Spleen (tissue), 11 donors: Measurements from ENCODE around the gene C11orf24. TPM values are rescaled to one million over a fixed set of nuclear protein-coding genes. Genes with fewer than 3 reads are reported as not detected.

Experiments used
- DNase-seq: peaks from one replicate; pipeline ENCODE4 v3.0.0-alpha.2; 2020
- H3K27ac ChIP-seq, 8 donors: fragments of 200-600 bp; sonication (generic) in 7 of 8; 1 replicate in 4 of 8; 2 replicates in 4 of 8; pipeline versions ENCODE4 v1.5.0 to v1.8.0; 2016 to 2021; ENCODE audit warnings: inconsistent platforms in 4 of 8, mild to moderate bottlenecking in 4 of 8, moderate library complexity in 1 of 8
- H3K27me3 ChIP-seq, 7 donors: fragments of 200-600 bp; sonication (generic) in 6 of 7; replicated peaks in 1 of 7; 1 replicate in 4 of 7; 2 replicates in 3 of 7; pipeline versions ENCODE4 v1.5.0 to v1.8.0; 2016 to 2021; ENCODE audit warnings: inconsistent platforms in 3 of 7, mild to moderate bottlenecking in 1 of 7
- H3K36me3 ChIP-seq, 6 donors: fragments of 200-600 bp; sonication (generic) in 5 of 6; 1 replicate in 4 of 6; 2 replicates in 2 of 6; pipeline versions ENCODE4 v1.5.0 to v1.8.0; 2016 to 2021; ENCODE audit warnings: inconsistent platforms in 2 of 6
- H3K4me1 ChIP-seq, 6 donors: fragments of 200-600 bp; sonication (generic) in 5 of 6; 1 replicate in 3 of 6; 2 replicates in 3 of 6; pipeline versions ENCODE4 v1.5.0 to v1.8.0; 2016 to 2021; ENCODE audit warnings: inconsistent platforms in 3 of 6
- H3K4me3 ChIP-seq, 8 donors: fragments of 200-600 bp; sonication (generic) in 7 of 8; 1 replicate in 4 of 8; 2 replicates in 4 of 8; pipeline versions ENCODE4 v1.5.0 to v1.8.0; 2016 to 2021; ENCODE audit warnings: inconsistent platforms in 4 of 8, mild to moderate bottlenecking in 4 of 8, moderate library complexity in 2 of 8
- H3K9me3 ChIP-seq, 8 donors: fragments of 200-600 bp; sonication (generic) in 7 of 8; 1 replicate in 4 of 8; 2 replicates in 4 of 8; pipeline versions ENCODE4 v1.5.0 to v1.8.0; 2016 to 2021; ENCODE audit warnings: inconsistent platforms in 4 of 8
- CTCF ChIP-seq, 11 experiments: fragments of 200-600 bp in 7 of 11; fragments of 450-650 bp in 4 of 11; sonication (generic) in 4 of 11; IDR thresholded peaks in 8 of 11; conservative IDR thresholded peaks in 3 of 11; 1 replicate in 7 of 11; 2 replicates in 4 of 11; pipeline versions ENCODE4 v1.4.0 to v1.8.0; 2016 to 2021; ENCODE audit warnings: antibody characterized with exemption in 11 of 11, inconsistent platforms in 4 of 11, mild to moderate bottlenecking in 1 of 11
- POLR2A ChIP-seq, 3 donors: fragments of 450-650 bp; IDR thresholded peaks; one replicate each; pipeline ENCODE4 v1.5.1; 2017; ENCODE audit warnings: antibody characterized with exemption in 3 of 3, mild to moderate bottlenecking in 1 of 3
- POLR2AphosphoS5 ChIP-seq, 3 donors: sonication (generic); formaldehyde crosslinking; IDR thresholded peaks; one replicate each; pipeline ENCODE4 v1.5.1; 2017; ENCODE audit warnings: antibody characterized with exemption in 3 of 3
- WGBS, 5 donors: extraction: QIAGEN DNeasy Blood & Tissue Kit in 3 of 5; methylation state at CpG; one replicate each; pipeline versions ENCODE4 v1.1.5 to v1.1.7; 2013 to 2018; 5-methylcytosine and 5-hydroxymethylcytosine counted together
- intact Hi-C: fragments of 100-400 bp; cut with DNase I; formaldehyde crosslinking; loops from one replicate; pipeline ENCODE4 v1.15.0; 2023; ENCODE audit warnings: low total_unique reads
- polyA plus RNA-seq, 3 donors: library from polyadenylated mRNA; stranded (reverse); fragments of 200-250 nt; gene quantifications; one replicate each; pipeline ENCODE4 v1.2.1, GENCODE V29; 2013
- total RNA-seq, 7 donors: library from RNA; depleted of rRNA in 3 of 7; stranded (reverse); fragments of >200 nt in 3 of 7; fragmentation: NEBNext Ultra II Directional in 4 of 7; extraction: Animal tissue kit (Norgen Biotek cat#: 25700) in 4 of 7; gene quantifications; one replicate each; pipeline versions ENCODE4 v1.1.0 to v1.2.1, GENCODE V29; 2016 to 2021
- donor health status: healthy with polysubstance abuse.
- donor health status: DM: no; HTN: no; CAD: no; lungs with moderate emphysema.
- donor health status: DM: no; HTN: no; CAD: no.
- donor health status: Bipolar disorder and iron deficiency.
- donor health status: healthy.
- donor health status: DM: no; HTN: no; CAD: no.
- donor health status: DM: yes; HTN: yes; CAD: no.

C11orf24 gene
- total and polyA plus RNA-seq, 10 donors, result 15.9 to 36.0 (median 24.2) TPM

DNA sequence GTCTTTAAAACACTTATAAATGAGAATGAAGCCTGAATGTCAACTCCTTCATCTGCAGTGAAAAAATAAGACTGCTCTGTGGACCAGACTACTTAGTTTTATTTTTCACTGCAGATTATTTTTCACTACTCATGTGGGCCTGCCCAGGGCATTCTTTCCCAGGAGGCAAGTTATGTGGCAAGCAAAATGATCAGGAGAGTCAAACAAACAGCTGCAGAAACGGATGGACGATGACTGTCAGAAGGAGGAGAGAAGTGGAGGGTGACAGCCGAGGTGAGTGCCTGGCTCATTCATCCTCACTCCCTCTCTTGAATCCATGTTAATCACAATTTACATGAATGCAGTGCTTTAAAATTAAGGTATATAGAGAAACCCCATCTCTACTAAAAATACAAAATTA lies 34.9 kb upstream of the C11orf24 start:
- intact Hi-C loops, result no loop called here
- no peaks in the 10 kb centered on the region for H3K36me3 ChIP-seq
- H3K4me3 ChIP-seq, result no peak overlapping the region
- WGBS, 5 donors, result 92 to 100% (median 94%) methylated on average over 3 of the region's 3 CpGs
- H3K27ac ChIP-seq, result no peak overlapping the region
- H3K9me3 ChIP-seq, result peaks cover 0 to 4% (median 0%) of the 10 kb centered on the region in 8 donors
- TF ChIP-seq CTCF (IDR thresholded peaks at IDR 0.05 in 8 of 11, conservative IDR thresholded peaks at IDR 0.05 in 3 of 11), result no peak
- TF ChIP-seq POLR2A (IDR thresholded peaks at IDR 0.05), result no peak
- TF ChIP-seq POLR2AphosphoS5 (IDR thresholded peaks at IDR 0.05), result no peak
- DNase-seq, result no peak
- peaks cover 0 to 25% (median 12%) of the 10 kb centered on the region in 6 donors for H3K4me1 ChIP-seq
- peaks cover 0 to 10% (median 0%) of the 10 kb centered on the region in 7 donors for H3K27me3 ChIP-seq

DNA sequence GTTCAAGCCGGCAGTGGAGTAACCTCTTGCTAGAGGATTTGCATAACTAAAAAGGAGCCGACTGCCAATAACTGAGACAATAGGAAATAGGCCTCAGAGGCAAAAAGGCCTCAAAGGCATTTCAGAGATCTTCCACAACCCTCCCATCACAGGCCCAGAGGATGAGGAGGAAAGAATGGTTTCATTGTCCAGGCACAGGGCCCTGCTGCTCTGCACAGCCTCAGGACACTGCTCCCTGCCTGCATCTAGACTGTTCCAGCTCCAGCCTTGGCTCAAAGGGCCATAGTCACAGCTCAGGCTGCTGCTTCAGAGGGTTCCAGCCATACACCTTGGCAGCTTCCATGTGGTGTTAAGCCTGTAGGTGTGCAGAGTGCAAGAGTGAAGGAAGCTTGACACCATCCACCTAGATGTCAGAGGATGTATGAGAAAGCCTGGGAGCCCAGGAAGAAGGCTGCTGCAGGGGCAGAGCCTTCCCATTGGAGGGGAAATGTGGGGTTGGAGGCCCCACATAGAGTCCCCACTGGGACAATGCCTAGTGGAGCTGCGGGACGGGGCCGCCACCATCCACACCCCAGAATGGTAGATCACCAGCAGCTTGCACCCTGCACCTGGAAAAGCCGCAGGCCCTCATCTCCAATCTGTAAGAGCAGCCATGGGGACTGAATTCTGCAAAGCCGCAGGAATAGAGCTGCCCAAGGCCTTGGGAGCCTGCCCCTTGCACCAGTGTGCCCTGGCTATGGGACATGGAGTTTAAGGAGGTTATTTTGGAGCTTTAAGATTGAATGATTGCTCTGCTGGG lies 32.4 kb upstream of the C11orf24 start:
- 88 to 93% (median 93%) methylated on average over 7 of the region's 7 CpGs for WGBS, 5 donors
- Histone ChIP-seq H3K9me3 (peaks cover 0 to 4% (median 0%) of the 10 kb centered on the region in 8 donors), H3K27me3 (no peaks in the 10 kb centered on the region), H3K36me3 (no peaks in the 10 kb centered on the region), H3K4me1 (peaks cover 0 to 18% (median 7%) of the 10 kb centered on the region in 6 donors), H3K4me3 (no peak overlapping the region), H3K27ac (no peak overlapping the region)
- intact Hi-C loops, result no loop called here
- TF ChIP-seq CTCF (IDR thresholded peaks at IDR 0.05 in 8 of 11, conservative IDR thresholded peaks at IDR 0.05 in 3 of 11), result no peak
- TF ChIP-seq POLR2AphosphoS5 (IDR thresholded peaks at IDR 0.05), result no peak
- TF ChIP-seq POLR2A (IDR thresholded peaks at IDR 0.05), result no peak
- peak; percentile 60 for DNase-seq

GRCh38 chr11:68303083-68303482 lies 31.3 kb upstream of the C11orf24 start:
- peaks cover 4 to 29% (median 18%) of the 10 kb centered on the region in 6 donors for H3K4me1 ChIP-seq
- no peak for DNase-seq
- peaks cover 0 to 4% (median 0%) of the 10 kb centered on the region in 7 donors for H3K27me3 ChIP-seq
- intact Hi-C loops, result no loop called here
- no peaks in the 10 kb centered on the region for H3K36me3 ChIP-seq
- TF ChIP-seq POLR2AphosphoS5 (IDR thresholded peaks at IDR 0.05) (no peak), CTCF (IDR thresholded peaks at IDR 0.05 in 8 of 11, conservative IDR thresholded peaks at IDR 0.05 in 3 of 11) (no peak), POLR2A (IDR thresholded peaks at IDR 0.05) (no peak)
- H3K9me3 ChIP-seq, result peaks cover 0 to 4% (median 0%) of the 10 kb centered on the region in 8 donors
- H3K27ac ChIP-seq, result peak overlapping the region in 3 of 8 donors; percentile 23 to 31 (median 28)
- H3K4me3 ChIP-seq, result no peak overlapping the region
- 49 to 74% (median 64%) methylated on average over 2 of the region's 2 CpGs for WGBS, 5 donors

DNA sequence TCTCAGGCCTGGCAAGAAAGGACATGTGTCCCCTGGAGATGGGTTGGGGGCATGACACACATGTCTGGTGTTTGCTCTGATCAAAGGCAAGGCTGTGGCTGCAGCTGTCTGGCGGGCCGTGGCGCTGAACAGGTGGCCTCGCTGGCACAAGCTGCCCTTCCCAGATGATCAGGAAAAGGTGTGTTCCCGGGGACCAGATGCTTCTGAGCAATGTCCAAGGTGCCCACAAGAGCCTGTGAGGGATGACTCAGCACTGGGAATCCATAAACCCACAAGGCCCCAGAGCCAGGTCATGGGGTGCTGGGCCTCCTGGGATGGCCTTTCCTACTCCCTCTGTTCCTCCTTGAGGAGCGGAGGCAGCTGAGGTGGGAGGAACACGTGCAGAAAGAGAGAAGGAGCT lies 30.9 kb upstream of the C11orf24 start:
- TF ChIP-seq POLR2A (IDR thresholded peaks at IDR 0.05) (no peak), POLR2AphosphoS5 (IDR thresholded peaks at IDR 0.05) (no peak), CTCF (IDR thresholded peaks at IDR 0.05 in 8 of 11, conservative IDR thresholded peaks at IDR 0.05 in 3 of 11) (no peak)
- intact Hi-C loops, result no loop called here
- no peak for DNase-seq
- peak overlapping the region in 1 of 8 donors; percentile 31 for H3K27ac ChIP-seq
- H3K4me1 ChIP-seq, result peaks cover 9 to 33% (median 22%) of the 10 kb centered on the region in 6 donors
- no peak overlapping the region for H3K4me3 ChIP-seq
- 37 to 73% (median 60%) methylated on average over 3 to 7 of the region's 7 CpGs for WGBS, 5 donors
- peaks cover 0 to 6% (median 0%) of the 10 kb centered on the region in 7 donors for H3K27me3 ChIP-seq
- no peaks in the 10 kb centered on the region for H3K36me3 ChIP-seq
- peaks cover 0 to 4% (median 0%) of the 10 kb centered on the region in 8 donors for H3K9me3 ChIP-seq
